ENCODE results near the gene P2RX4.

DNA sequence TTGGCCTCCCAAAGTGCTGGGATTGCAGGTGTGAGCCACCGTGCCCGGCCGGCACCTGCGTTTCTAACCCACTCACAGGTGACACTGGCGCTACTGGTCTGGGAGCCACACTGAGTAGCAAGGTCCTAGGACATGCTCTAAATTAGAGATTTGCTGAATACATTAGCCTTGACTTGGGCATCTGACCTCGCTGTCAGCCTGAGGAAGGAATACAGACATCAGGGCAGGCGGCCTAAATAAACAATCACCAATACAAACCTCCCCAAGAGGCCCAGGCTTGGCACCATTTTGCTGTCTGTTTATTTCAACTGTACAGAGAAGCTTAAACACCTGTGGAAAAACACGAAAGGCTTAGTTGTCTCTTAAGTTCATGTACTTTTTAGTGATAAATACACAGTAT lies 27.5 kb downstream of the P2RX4 start:
- TF ChIP-seq, protein P1, sequence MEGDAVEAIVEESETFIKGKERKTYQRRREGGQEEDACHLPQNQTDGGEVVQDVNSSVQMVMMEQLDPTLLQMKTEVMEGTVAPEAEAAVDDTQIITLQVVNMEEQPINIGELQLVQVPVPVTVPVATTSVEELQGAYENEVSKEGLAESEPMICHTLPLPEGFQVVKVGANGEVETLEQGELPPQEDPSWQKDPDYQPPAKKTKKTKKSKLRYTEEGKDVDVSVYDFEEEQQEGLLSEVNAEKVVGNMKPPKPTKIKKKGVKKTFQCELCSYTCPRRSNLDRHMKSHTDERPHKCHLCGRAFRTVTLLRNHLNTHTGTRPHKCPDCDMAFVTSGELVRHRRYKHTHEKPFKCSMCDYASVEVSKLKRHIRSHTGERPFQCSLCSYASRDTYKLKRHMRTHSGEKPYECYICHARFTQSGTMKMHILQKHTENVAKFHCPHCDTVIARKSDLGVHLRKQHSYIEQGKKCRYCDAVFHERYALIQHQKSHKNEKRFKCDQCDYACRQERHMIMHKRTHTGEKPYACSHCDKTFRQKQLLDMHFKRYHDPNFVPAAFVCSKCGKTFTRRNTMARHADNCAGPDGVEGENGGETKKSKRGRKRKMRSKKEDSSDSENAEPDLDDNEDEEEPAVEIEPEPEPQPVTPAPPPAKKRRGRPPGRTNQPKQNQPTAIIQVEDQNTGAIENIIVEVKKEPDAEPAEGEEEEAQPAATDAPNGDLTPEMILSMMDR (IDR thresholded peaks at IDR 0.05): no peak
- TF ChIP-seq POLR2A (IDR thresholded peaks at IDR 0.05): no peak
- TF ChIP-seq EP300 (IDR thresholded peaks at IDR 0.05): no peak

Measured in tibial nerve (tissue), 4 donors.